HEK293 (cell line): ENCODE measurements around the gene CSF3R.

ENCODE experiments used
- CTCF ChIA-PET: fragments of 350-600 bp; formaldehyde crosslinking; extraction: SDS; loops from one replicate; lab custom pipeline; 2021; ENCODE audit warnings: antibody characterized with exemption; lab: Yijun Ruan, JAX
- POLR2A ChIA-PET: fragments of 300-600 bp; formaldehyde crosslinking; extraction: SDS; loops from one replicate; lab custom pipeline; 2020; ENCODE audit warnings: antibody characterized with exemption, inconsistent platforms; lab: Yijun Ruan, JAX
- H3K27ac ChIP-seq: fragments of 200-500 bp; sonication (Bioruptor generic); 2 replicates; pipeline ENCODE4 v1.5.1; 2014; ENCODE audit warnings: low read depth, low read length, control low read depth, inconsistent platforms; ENCODE audit errors: extremely low read depth
- H3K36me3 ChIP-seq, 2 experiments: fragments of 200-500 bp in 1 of 2; sonication (Bioruptor generic) in 1 of 2; 1 replicate in 1 of 2; 2 replicates in 1 of 2; pipeline ENCODE4 v1.5.1; 2014 to 2017; ENCODE audit warnings: inconsistent platforms in 2 of 2, low read length in 2 of 2; ENCODE audit not compliant: control insufficient read depth in 2 of 2, insufficient read depth in 1 of 2
- H3K4me1 ChIP-seq: fragments of 200-500 bp; sonication (Bioruptor generic); 2 replicates; pipeline ENCODE4 v1.5.1; 2014; ENCODE audit warnings: mild to moderate bottlenecking, low read length, inconsistent platforms; ENCODE audit not compliant: control insufficient read depth, insufficient read depth
- H3K4me3 ChIP-seq: 2 replicates; pipeline ENCODE4 v1.5.1; 2011; ENCODE audit warnings: low read depth, mild to moderate bottlenecking, control low read depth, low read length, moderate library complexity
- H3K9me3 ChIP-seq: fragments of 200-500 bp; sonication (Bioruptor generic); 2 replicates; pipeline ENCODE4 v1.5.1; 2014; ENCODE audit warnings: low read depth, low read length, inconsistent platforms; ENCODE audit not compliant: control insufficient read depth, insufficient read depth
- GLIS1 ChIP-seq: fragments of 450-650 bp; formaldehyde crosslinking; IDR thresholded peaks from 2 replicates; pipeline ENCODE4 v1.5.1; 2016; ENCODE audit warnings: missing biosample characterization, missing genetic modification characterization
- OSR2 ChIP-seq: fragments of 450-650 bp; formaldehyde crosslinking; IDR thresholded peaks from 2 replicates; pipeline ENCODE4 v1.5.1; 2016; ENCODE audit warnings: missing biosample characterization, missing genetic modification characterization
- PRDM1 ChIP-seq: fragments of 450-650 bp; formaldehyde crosslinking; IDR thresholded peaks from 2 replicates; pipeline ENCODE4; 2016; ENCODE audit warnings: missing biosample characterization, missing genetic modification characterization
- WT1 ChIP-seq: fragments of 450-650 bp; formaldehyde crosslinking; IDR thresholded peaks from 2 replicates; pipeline ENCODE4 v1.5.1; 2016; ENCODE audit warnings: missing biosample characterization, missing genetic modification characterization
- ZFP37 ChIP-seq: fragments of 450-650 bp; formaldehyde crosslinking; IDR thresholded peaks from 2 replicates; pipeline ENCODE4 v1.5.1; 2016; ENCODE audit warnings: missing biosample characterization, missing genetic modification characterization
- ZNF10 ChIP-seq: fragments of 450-650 bp; formaldehyde crosslinking; IDR thresholded peaks from 2 replicates; pipeline ENCODE4 v1.5.1; 2017; ENCODE audit warnings: missing biosample characterization, missing genetic modification characterization
- ZNF112 ChIP-seq: fragments of 450-650 bp; formaldehyde crosslinking; IDR thresholded peaks from 2 replicates; pipeline ENCODE4 v1.5.0; 2017; ENCODE audit warnings: missing biosample characterization, missing genetic modification characterization
- ZNF132 ChIP-seq: fragments of 450-650 bp; formaldehyde crosslinking; IDR thresholded peaks from 2 replicates; pipeline ENCODE4 v1.5.1; 2017; ENCODE audit warnings: missing biosample characterization, missing genetic modification characterization, borderline replicate concordance
- ZNF174 ChIP-seq: fragments of 450-650 bp; formaldehyde crosslinking; IDR thresholded peaks from 2 replicates; pipeline ENCODE4 v1.5.0; 2017; ENCODE audit warnings: missing biosample characterization, mild to moderate bottlenecking, missing genetic modification characterization
- ZNF19 ChIP-seq: fragments of 450-650 bp; formaldehyde crosslinking; IDR thresholded peaks from 2 replicates; pipeline ENCODE4; 2016; ENCODE audit warnings: missing biosample characterization, missing genetic modification characterization, low read depth
- ZNF2 ChIP-seq: fragments of 450-650 bp; formaldehyde crosslinking; IDR thresholded peaks from 2 replicates; pipeline ENCODE4 v1.5.1; 2016; ENCODE audit warnings: missing biosample characterization, missing genetic modification characterization
- ZNF223 ChIP-seq: fragments of 450-650 bp; formaldehyde crosslinking; IDR thresholded peaks from 2 replicates; pipeline ENCODE4 v1.5.1; 2016; ENCODE audit warnings: missing biosample characterization, missing genetic modification characterization
- ZNF23 ChIP-seq: fragments of 450-650 bp; formaldehyde crosslinking; IDR thresholded peaks from 2 replicates; pipeline ENCODE4 v1.5.1; 2016; ENCODE audit warnings: missing biosample characterization, missing genetic modification characterization, borderline replicate concordance
- ZNF274 ChIP-seq, 2 experiments: fragments of 200-500 bp in 1 of 2; fragments of 450-650 bp in 1 of 2; sonication (Bioruptor generic) in 1 of 2; formaldehyde crosslinking in 1 of 2; IDR thresholded peaks; 2 replicates each; pipeline versions ENCODE4 v1.5.1 to v1.6.1; 2014 to 2016; ENCODE audit warnings: borderline replicate concordance in 1 of 2, inconsistent platforms in 1 of 2, low read length in 1 of 2, missing biosample characterization in 1 of 2, missing genetic modification characterization in 1 of 2
- ZNF416 ChIP-seq: fragments of 450-650 bp; formaldehyde crosslinking; IDR thresholded peaks from 2 replicates; pipeline ENCODE4 v1.5.1; 2016; ENCODE audit warnings: missing biosample characterization, missing genetic modification characterization
- ZNF473 ChIP-seq: fragments of 450-650 bp; formaldehyde crosslinking; IDR thresholded peaks from 2 replicates; pipeline ENCODE4 v1.5.1; 2017; ENCODE audit warnings: missing biosample characterization, missing genetic modification characterization
- ZNF529 ChIP-seq: fragments of 450-650 bp; formaldehyde crosslinking; IDR thresholded peaks from 2 replicates; pipeline ENCODE4 v1.5.1; 2017; ENCODE audit warnings: missing genetic modification characterization, missing biosample characterization; ENCODE audit not compliant: insufficient replicate concordance
- ZNF530 ChIP-seq: fragments of 450-650 bp; formaldehyde crosslinking; IDR thresholded peaks from 2 replicates; pipeline ENCODE4 v1.5.1; 2016; ENCODE audit warnings: low read depth, missing biosample characterization, missing genetic modification characterization
- ZNF558 ChIP-seq: fragments of 450-650 bp; formaldehyde crosslinking; IDR thresholded peaks from 2 replicates; pipeline ENCODE4 v1.5.1; 2016; ENCODE audit warnings: missing biosample characterization, missing genetic modification characterization
- ZNF600 ChIP-seq: fragments of 450-650 bp; formaldehyde crosslinking; IDR thresholded peaks from 2 replicates; pipeline ENCODE4 v1.5.1; 2016; ENCODE audit warnings: missing biosample characterization, missing genetic modification characterization
- ZNF654 ChIP-seq: fragments of 450-650 bp; formaldehyde crosslinking; IDR thresholded peaks from 2 replicates; pipeline ENCODE4 v1.5.1; 2016; ENCODE audit warnings: low read depth, missing biosample characterization, missing genetic modification characterization
- ZNF837 ChIP-seq: fragments of 450-650 bp; formaldehyde crosslinking; IDR thresholded peaks from 2 replicates; pipeline ENCODE4 v1.5.1; 2016; ENCODE audit warnings: missing biosample characterization, missing genetic modification characterization
- ZSCAN30 ChIP-seq: fragments of 450-650 bp; IDR thresholded peaks from 2 replicates; pipeline ENCODE4 v1.5.1; 2018; ENCODE audit warnings: missing biosample characterization, mild to moderate bottlenecking, missing genetic modification characterization, moderate library complexity
- TF ChIP-seq, protein P1 (sequence below): fragments of 450-650 bp; formaldehyde crosslinking; IDR thresholded peaks from 2 replicates; pipeline ENCODE4 v1.5.1; 2016; ENCODE audit warnings: missing biosample characterization, missing genetic modification characterization
- TF ChIP-seq, protein P2 (sequence below): fragments of 450-650 bp; formaldehyde crosslinking; IDR thresholded peaks from 2 replicates; pipeline ENCODE4 v1.5.1; 2016; ENCODE audit warnings: missing biosample characterization, missing genetic modification characterization, low read depth
- TF ChIP-seq, protein P3 (sequence below): fragments of 450-650 bp; formaldehyde crosslinking; IDR thresholded peaks from 2 replicates; pipeline ENCODE4 v1.5.1; 2016; ENCODE audit warnings: missing biosample characterization, missing genetic modification characterization
- TF ChIP-seq, protein P4 (sequence below): fragments of 450-650 bp; formaldehyde crosslinking; IDR thresholded peaks from 2 replicates; pipeline ENCODE4 v1.5.1; 2016; ENCODE audit warnings: missing biosample characterization, missing genetic modification characterization
- TF ChIP-seq, protein P5 (sequence below): fragments of 450-650 bp; formaldehyde crosslinking; IDR thresholded peaks from 2 replicates; pipeline ENCODE4 v1.5.1; 2016; ENCODE audit warnings: missing biosample characterization, missing genetic modification characterization, borderline replicate concordance

The CSF3R gene

DNA sequence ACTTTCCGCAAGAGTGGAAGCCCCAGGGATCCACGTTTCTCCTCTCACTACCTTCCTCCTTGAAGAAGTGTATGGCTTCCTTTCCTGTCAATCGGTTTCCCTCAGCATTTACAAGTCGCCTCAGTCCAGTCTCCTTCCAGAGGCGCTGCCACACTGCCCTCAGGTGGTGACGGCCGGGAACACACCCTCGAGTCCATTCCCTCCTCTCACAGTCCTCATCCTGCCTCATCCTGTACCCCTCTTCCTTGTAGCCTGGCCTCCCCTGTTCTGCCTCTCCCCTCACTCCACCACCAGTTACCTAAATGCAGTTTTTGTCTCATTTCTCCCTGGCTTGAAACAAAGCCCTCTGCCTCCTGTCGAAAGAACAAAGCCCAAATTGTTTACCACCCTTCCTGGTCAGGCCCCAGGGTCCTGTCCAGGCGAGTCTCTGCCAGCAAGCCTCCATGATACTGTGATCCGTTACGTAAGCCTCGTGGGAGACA, 61.8 kb downstream of the CSF3R start (continued):
- TF ChIP-seq ZSCAN30 (tag by site-specific recombination) (no peak), ZNF558 (tag by site-specific recombination) (no peak), GLIS1 (no peak), PRDM1 (tag by site-specific recombination) (peak; percentile 96), ZFP37 (tag by site-specific recombination) (0 out of 2 replicates have a peak, but pooled peaks have one; percentile 49), WT1 (tag by site-specific recombination) (no peak), OSR2 (tag by site-specific recombination) (no peak), ZNF837 (tag by site-specific recombination) (no peak), ZNF473 (tag by site-specific recombination) (no peak), ZNF529 (tag by site-specific recombination) (no peak), ZNF600 (tag by site-specific recombination) (peak; percentile 87; the same call in 1 of the 2 replicates), ZNF2 (tag by site-specific recombination) (peak; percentile 60; the same call in 1 of the 2 replicates), ZNF223 (no peak), ZNF654 (peak; percentile 95), ZNF132 (tag by site-specific recombination) (no peak)
- TF ChIP-seq, protein P1, sequence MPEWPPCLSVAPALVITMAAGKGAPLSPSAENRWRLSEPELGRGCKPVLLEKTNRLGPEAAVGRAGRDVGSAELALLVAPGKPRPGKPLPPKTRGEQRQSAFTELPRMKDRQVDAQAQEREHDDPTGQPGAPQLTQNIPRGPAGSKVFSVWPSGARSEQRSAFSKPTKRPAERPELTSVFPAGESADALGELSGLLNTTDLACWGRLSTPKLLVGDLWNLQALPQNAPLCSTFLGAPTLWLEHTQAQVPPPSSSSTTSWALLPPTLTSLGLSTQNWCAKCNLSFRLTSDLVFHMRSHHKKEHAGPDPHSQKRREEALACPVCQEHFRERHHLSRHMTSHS = no peak
- TF ChIP-seq, protein P2, sequence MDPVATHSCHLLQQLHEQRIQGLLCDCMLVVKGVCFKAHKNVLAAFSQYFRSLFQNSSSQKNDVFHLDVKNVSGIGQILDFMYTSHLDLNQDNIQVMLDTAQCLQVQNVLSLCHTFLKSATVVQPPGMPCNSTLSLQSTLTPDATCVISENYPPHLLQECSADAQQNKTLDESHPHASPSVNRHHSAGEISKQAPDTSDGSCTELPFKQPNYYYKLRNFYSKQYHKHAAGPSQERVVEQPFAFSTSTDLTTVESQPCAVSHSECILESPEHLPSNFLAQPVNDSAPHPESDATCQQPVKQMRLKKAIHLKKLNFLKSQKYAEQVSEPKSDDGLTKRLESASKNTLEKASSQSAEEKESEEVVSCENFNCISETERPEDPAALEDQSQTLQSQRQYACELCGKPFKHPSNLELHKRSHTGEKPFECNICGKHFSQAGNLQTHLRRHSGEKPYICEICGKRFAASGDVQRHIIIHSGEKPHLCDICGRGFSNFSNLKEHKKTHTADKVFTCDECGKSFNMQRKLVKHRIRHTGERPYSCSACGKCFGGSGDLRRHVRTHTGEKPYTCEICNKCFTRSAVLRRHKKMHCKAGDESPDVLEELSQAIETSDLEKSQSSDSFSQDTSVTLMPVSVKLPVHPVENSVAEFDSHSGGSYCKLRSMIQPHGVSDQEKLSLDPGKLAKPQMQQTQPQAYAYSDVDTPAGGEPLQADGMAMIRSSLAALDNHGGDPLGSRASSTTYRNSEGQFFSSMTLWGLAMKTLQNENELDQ = no peak
- TF ChIP-seq, protein P3, sequence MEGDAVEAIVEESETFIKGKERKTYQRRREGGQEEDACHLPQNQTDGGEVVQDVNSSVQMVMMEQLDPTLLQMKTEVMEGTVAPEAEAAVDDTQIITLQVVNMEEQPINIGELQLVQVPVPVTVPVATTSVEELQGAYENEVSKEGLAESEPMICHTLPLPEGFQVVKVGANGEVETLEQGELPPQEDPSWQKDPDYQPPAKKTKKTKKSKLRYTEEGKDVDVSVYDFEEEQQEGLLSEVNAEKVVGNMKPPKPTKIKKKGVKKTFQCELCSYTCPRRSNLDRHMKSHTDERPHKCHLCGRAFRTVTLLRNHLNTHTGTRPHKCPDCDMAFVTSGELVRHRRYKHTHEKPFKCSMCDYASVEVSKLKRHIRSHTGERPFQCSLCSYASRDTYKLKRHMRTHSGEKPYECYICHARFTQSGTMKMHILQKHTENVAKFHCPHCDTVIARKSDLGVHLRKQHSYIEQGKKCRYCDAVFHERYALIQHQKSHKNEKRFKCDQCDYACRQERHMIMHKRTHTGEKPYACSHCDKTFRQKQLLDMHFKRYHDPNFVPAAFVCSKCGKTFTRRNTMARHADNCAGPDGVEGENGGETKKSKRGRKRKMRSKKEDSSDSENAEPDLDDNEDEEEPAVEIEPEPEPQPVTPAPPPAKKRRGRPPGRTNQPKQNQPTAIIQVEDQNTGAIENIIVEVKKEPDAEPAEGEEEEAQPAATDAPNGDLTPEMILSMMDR (tag by site-specific recombination) = peak; percentile 93

DNA sequence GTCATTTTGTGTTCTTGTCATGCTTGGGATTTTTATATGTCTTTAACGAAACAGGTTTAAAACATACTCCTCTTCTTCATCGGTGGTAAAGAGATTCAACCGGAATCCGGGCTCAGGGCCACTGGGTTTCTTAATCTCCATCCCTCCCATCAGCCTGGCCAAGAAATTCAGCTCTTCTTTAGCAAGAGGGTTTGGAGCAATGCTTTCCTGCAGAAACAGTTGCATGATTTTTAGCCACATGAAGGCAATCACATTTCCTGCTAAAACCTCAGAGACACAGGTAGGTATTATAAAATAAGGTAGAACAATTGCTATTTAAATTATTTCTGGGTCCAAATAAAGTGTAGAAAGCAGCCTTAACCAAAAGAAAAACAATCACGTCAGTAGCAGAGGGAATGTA, 62.3 kb downstream of the CSF3R start:
- peaks cover 0 to 39% of the 10 kb centered on the region in 2 experiments; a peak in 1 of 3 replicates for H3K36me3 ChIP-seq
- H3K27ac ChIP-seq = no peak overlapping the region
- ChIA-PET POLR2A (no interaction called here), CTCF (interaction anchor here (0.6 to 2.0 kb wide), 18 partner anchors 8 to 679 kb away, joined by 3 to 15 read pairs (median 3); partner anchors contain the start of gene TRAPPC3)
- H3K4me3 ChIP-seq = no peak overlapping the region
- no peaks in the 10 kb centered on the region for H3K9me3 ChIP-seq
- no peaks in the 10 kb centered on the region for H3K4me1 ChIP-seq
- TF ChIP-seq ZNF558 (tag by site-specific recombination) = no peak
- no peak for TF ChIP-seq ZNF174 (tag by site-specific recombination)
- no peak for TF ChIP-seq ZNF10 (tag by site-specific recombination)
- no peak for TF ChIP-seq ZNF530
- TF ChIP-seq OSR2 (tag by site-specific recombination) = no peak
- TF ChIP-seq, protein P4, sequence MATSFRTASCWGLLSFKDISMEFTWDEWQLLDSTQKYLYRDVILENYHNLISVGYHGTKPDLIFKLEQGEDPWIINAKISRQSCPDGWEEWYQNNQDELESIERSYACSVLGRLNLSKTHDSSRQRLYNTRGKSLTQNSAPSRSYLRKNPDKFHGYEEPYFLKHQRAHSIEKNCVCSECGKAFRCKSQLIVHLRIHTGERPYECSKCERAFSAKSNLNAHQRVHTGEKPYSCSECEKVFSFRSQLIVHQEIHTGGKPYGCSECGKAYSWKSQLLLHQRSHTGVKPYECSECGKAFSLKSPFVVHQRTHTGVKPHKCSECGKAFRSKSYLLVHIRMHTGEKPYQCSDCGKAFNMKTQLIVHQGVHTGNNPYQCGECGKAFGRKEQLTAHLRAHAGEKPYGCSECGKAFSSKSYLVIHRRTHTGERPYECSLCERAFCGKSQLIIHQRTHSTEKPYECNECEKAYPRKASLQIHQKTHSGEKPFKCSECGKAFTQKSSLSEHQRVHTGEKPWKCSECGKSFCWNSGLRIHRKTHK (tag by site-specific recombination) = no peak
- no peak for TF ChIP-seq ZNF19 (tag by site-specific recombination)
- TF ChIP-seq, protein P5, sequence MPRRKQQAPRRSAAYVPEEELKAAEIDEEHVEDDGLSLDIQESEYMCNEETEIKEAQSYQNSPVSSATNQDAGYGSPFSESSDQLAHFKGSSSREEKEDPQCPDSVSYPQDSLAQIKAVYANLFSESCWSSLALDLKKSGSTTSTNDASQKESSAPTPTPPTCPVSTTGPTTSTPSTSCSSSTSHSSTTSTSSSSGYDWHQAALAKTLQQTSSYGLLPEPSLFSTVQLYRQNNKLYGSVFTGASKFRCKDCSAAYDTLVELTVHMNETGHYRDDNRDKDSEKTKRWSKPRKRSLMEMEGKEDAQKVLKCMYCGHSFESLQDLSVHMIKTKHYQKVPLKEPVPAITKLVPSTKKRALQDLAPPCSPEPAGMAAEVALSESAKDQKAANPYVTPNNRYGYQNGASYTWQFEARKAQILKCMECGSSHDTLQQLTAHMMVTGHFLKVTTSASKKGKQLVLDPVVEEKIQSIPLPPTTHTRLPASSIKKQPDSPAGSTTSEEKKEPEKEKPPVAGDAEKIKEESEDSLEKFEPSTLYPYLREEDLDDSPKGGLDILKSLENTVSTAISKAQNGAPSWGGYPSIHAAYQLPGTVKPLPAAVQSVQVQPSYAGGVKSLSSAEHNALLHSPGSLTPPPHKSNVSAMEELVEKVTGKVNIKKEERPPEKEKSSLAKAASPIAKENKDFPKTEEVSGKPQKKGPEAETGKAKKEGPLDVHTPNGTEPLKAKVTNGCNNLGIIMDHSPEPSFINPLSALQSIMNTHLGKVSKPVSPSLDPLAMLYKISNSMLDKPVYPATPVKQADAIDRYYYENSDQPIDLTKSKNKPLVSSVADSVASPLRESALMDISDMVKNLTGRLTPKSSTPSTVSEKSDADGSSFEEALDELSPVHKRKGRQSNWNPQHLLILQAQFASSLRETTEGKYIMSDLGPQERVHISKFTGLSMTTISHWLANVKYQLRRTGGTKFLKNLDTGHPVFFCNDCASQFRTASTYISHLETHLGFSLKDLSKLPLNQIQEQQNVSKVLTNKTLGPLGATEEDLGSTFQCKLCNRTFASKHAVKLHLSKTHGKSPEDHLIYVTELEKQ (tag by site-specific recombination) = no peak
- TF ChIP-seq ZNF2 (tag by site-specific recombination) = no peak
- TF ChIP-seq ZNF23 = no peak
- TF ChIP-seq ZNF112 = no peak
- TF ChIP-seq ZNF274 (IDR thresholded peaks at IDR 0.05; ENCODE audit: low read length) = no peak
- no peak for TF ChIP-seq ZNF274 (tag by site-specific recombination; IDR thresholded peaks at IDR 0.05; ENCODE audit: borderline replicate concordance)
- no peak for TF ChIP-seq ZNF416
